Activated CD8-positive, alpha-beta memory T cell treated with anti-CD3 and anti-CD28 coated beads for 4 hours (primary cell): ENCODE measurements around the gene RPSA.
"Not testable (repeated sequence)": the region's sequence is repeated elsewhere in the genome, so short reads cannot be mapped to it uniquely, and the experiment has no call there.

Experiments
- DNase-seq, 2 donors: peaks; one replicate each; pipeline ENCODE4 v3.0.0-alpha.2; 2020; ENCODE audit warnings: low read depth in 2 of 2

Gene RPSA

DNA sequence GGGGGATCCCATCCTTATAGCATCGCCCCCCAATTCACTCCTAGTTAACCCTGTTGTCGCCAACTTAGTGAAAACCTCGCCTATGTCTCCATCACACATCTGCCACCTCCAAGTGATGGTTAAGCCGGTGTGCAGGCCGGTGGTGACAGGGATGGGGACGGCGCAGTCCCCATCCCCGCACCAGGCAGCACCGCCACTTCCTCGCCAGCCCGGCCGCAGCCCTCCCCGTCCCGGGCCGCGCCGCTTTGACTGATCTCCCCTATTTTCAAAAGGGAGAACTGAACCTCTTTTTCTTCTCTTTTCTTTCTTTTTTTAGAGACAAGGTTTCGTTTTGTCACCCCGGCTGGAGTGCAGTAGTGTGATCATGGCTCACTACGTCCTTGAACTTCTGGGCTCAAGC lies 49.6 kb downstream of the RPSA start:
- DNase-seq = no peak

DNA sequence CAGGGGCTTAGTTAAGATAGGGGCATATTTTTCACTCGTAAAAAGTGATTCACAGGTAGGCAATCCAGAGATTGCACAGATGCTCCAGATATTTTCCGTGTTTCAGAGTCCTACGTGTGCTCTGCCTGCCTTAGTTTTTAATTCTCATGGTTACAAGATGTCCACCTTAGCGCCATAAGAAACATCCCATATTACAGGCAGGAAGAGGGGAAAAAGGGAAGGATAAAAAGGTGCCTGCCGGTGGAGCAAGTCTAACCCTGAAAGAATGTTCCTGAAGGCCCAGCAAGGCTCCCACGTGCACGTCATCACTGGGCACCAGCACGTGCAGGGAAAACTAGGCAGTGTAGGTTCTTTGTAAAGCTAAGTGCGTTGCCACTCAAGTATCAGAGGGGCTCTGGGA lies 50.8 kb downstream of the RPSA start:
- DNase-seq = no peak

DNA sequence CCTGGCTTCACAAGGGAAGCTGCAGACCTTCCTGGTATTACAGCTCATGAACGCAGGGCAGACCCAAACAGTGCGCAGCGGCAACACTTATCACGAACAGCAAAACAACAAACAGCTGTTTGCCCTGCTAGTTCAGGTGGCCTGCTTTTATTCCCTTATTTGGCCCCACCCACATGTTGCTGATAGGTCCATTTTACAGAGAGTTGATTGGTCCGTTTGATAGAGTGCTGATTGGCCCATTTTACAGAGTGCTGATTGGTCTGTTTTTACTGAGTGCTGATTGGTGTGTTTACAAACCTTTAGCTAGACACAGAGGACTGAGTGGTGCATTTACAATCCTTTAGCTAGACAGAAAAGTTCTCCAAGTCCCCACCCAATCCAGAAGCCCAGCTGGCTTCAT lies 52.1 kb downstream of the RPSA start:
- not testable (repeated sequence) for DNase-seq

DNA sequence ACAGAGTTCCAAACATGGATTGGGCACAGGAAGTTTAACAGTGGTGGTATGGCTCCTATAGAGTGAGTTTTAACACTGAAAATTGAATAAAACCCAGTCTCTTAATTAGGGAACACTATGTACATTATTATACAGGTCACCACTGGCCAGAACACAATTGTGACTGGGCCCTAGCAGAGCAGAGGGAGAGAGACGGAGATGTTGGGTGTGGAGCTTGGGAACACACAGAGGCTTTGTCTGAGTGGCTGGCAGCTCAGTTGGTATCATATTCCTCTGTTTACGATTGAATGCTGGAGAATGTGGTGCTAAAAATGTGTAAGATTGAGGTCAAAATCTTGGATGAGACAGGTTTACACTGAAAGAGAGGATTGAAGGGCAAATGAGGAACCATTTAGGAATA lies 54.2 kb downstream of the RPSA start:
- no peak for DNase-seq
